H1 (cell line): Measurements from ENCODE around the gene BCL2.
A peak's percentile ranks its signal among the peaks of the same experiment; 100 is the strongest.

Experiments
- CHD2 ChIP-seq: IDR thresholded peaks from 2 replicates; pipeline ENCODE4 v1.6.1; 2012; ENCODE audit warnings: low read length, improper control_type of control experiment
- CTCF ChIP-seq, 3 experiments: IDR thresholded peaks; 1 replicate in 2 of 3; 2 replicates in 1 of 3; pipeline versions ENCODE4 v1.5.1 to v1.6.1; 2011; ENCODE audit warnings: low read length in 3 of 3, mild to moderate bottlenecking in 3 of 3, inconsistent platforms in 2 of 3, low read depth in 1 of 3, moderate library complexity in 1 of 3; ENCODE audit not compliant: insufficient read depth in 1 of 3; ENCODE audit errors: control extremely low read depth in 1 of 3
- EZH2 ChIP-seq: fragments of 200-600 bp; sonication (generic); IDR thresholded peaks from 2 replicates; pipeline ENCODE4 v1.7.1; 2012; ENCODE audit warnings: low read depth, mild to moderate bottlenecking, moderate library complexity, low read length, inconsistent platforms; ENCODE audit not compliant: severe bottlenecking
- JUND ChIP-seq: IDR thresholded peaks from 2 replicates; pipeline ENCODE4 v1.6.1; 2011; ENCODE audit warnings: mild to moderate bottlenecking, improper control_type of control experiment, low read length
- MAFK ChIP-seq: IDR thresholded peaks from 2 replicates; pipeline ENCODE4 v1.6.1; 2012; ENCODE audit warnings: low read depth, mild to moderate bottlenecking, improper control_type of control experiment, low read length
- POLR2A ChIP-seq, 2 experiments: IDR thresholded peaks; 1 replicate in 1 of 2; 2 replicates in 1 of 2; pipeline ENCODE4 v1.6.1; 2011; ENCODE audit warnings: low read depth in 2 of 2, low read length in 2 of 2, mild to moderate bottlenecking in 2 of 2; ENCODE audit errors: control extremely low read depth in 1 of 2
- POLR2AphosphoS5 ChIP-seq: IDR thresholded peaks from 2 replicates; pipeline ENCODE4 v1.6.1; 2011; ENCODE audit warnings: low read depth, low read length
- SP1 ChIP-seq: IDR thresholded peaks from 2 replicates; pipeline ENCODE4 v1.6.1; 2011; ENCODE audit warnings: low read depth, low read length
- ZNF274 ChIP-seq: IDR thresholded peaks from 2 replicates; pipeline ENCODE4 v1.7.0; 2012; ENCODE audit warnings: low read length, borderline replicate concordance; ENCODE audit errors: extremely low read depth

GRCh38 chr18:63131106-63131958, 188.2 kb downstream of the BCL2 start:
- TF ChIP-seq EZH2 (no peak), POLR2AphosphoS5 (no peak), CTCF (IDR thresholded peaks at IDR 0.05; ENCODE audit: control extremely low read depth in 1 of 3, insufficient read depth in 1 of 3, low read depth in 1 of 3, low read length in 3 of 3) (peak; percentile 29 to 71 (median 54)), POLR2A (IDR thresholded peaks at IDR 0.05; ENCODE audit: control extremely low read depth in 1 of 2, low read depth in 2 of 2, low read length in 2 of 2) (no peak), ZNF274 (no peak), SP1 (no peak), CHD2 (no peak), MAFK (no peak), JUND (no peak)
